ENCODE results near the gene ATG14. TPM values are rescaled to one million over a fixed set of nuclear protein-coding genes. Genes with fewer than 3 reads are reported as not detected.
"Not testable (repeated sequence)": the region's sequence is repeated elsewhere in the genome, so short reads cannot be mapped to it uniquely, and the experiment has no call there.

Gene ATG14
- total RNA-seq, 1 experiment from 2014 or later, result 12.6 TPM

- H3K36me3 ChIP-seq (ENCODE audit: insufficient read depth, low read length), result peaks cover 31% of the 10 kb centered on the region
- H3K27ac ChIP-seq (ENCODE audit: low read length), result no peak overlapping the region
- no peaks in the 10 kb centered on the region for H4K20me1 ChIP-seq (ENCODE audit: insufficient read depth, low read depth, low read length)
- H3K79me2 ChIP-seq (ENCODE audit: low read length), result peaks cover 89% of the 10 kb centered on the region
- no peak overlapping the region for H3K9ac ChIP-seq (ENCODE audit: low read length)
- peaks cover 35% of the 10 kb centered on the region for H3K4me1 ChIP-seq (ENCODE audit: low read length)
- no peaks in the 10 kb centered on the region for H3K9me2 ChIP-seq (replicated peaks; ENCODE audit: insufficient read depth, low read length)
- no peak overlapping the region for H3K4me2 ChIP-seq (ENCODE audit: low read depth, low read length, poor library complexity, severe bottlenecking)
- H3K4me3 ChIP-seq (ENCODE audit: low read length), result no peak overlapping the region
- DNase-seq, result no peak
- H3K9me3 ChIP-seq (ENCODE audit: low read length), result no peaks in the 10 kb centered on the region
- H2AFZ ChIP-seq (ENCODE audit: low read length), result no peak overlapping the region
- H3K27me3 ChIP-seq (ENCODE audit: low read length), result no peaks in the 10 kb centered on the region
Observed at GRCh38 chr14:55351111-55351510, 60.5 kb downstream of the ATG14 start.

DNA sequence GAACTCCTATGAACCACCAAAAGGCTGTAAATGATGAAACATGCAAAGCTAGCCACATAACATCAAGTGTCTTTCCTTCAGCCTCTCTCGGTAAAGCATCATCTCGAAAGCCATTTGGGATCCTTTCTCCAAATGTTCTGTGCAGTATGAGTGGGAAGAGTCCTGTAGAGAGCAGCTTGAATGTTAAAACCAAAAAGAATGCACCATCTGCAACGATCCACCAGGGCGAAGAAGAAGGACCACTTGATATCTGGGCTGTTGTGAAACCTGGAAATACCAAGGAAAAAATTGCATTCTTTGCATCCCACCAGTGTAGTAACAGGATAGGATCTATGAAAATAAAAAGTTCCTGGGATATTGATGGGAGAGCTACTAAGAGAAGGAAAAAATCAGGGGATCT lies 61.2 kb downstream of the ATG14 start:
- Histone ChIP-seq H3K9me2 (replicated peaks; ENCODE audit: insufficient read depth, low read length) (no peaks in the 10 kb centered on the region), H3K4me1 (ENCODE audit: low read length) (peaks cover 36% of the 10 kb centered on the region), H3K9ac (ENCODE audit: low read length) (no peak overlapping the region), H3K27me3 (ENCODE audit: low read length) (no peaks in the 10 kb centered on the region), H3K79me2 (ENCODE audit: low read length) (peaks cover 89% of the 10 kb centered on the region), H4K20me1 (ENCODE audit: insufficient read depth, low read depth, low read length) (no peaks in the 10 kb centered on the region), H3K4me3 (ENCODE audit: low read length) (no peak overlapping the region), H3K4me2 (ENCODE audit: low read depth, low read length, poor library complexity, severe bottlenecking) (no peak overlapping the region), H2AFZ (ENCODE audit: low read length) (no peak overlapping the region), H3K27ac (ENCODE audit: low read length) (no peak overlapping the region), H3K9me3 (ENCODE audit: low read length) (no peaks in the 10 kb centered on the region), H3K36me3 (ENCODE audit: insufficient read depth, low read length) (peaks cover 25% of the 10 kb centered on the region)
- no peak for DNase-seq

DNA sequence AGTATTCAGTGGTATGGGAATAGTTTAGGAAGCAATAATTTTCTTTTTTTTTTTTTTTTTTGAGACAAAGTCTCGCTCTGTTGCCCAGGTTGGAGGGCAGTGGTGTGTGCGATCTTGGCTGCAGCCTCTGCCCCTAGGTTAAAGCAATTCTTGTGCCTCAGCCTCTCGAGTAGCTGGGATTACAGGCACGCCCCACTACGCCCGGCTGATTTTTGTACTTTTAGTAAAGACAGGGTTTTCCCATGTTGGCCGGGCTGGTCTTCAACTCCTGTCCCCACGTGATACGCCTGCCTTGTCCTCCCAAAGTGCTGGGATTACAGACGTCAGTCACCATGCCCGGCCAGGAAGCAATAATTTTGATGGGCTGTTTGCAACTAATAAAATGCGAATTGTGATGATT lies 62.1 kb downstream of the ATG14 start:
- peaks cover 36% of the 10 kb centered on the region for H3K4me1 ChIP-seq (ENCODE audit: low read length)
- H3K9ac ChIP-seq (ENCODE audit: low read length), result no peak overlapping the region
- peaks cover 91% of the 10 kb centered on the region for H3K79me2 ChIP-seq (ENCODE audit: low read length)
- H3K27ac ChIP-seq (ENCODE audit: low read length), result peak overlapping the region; percentile 55
- H3K27me3 ChIP-seq (ENCODE audit: low read length), result no peaks in the 10 kb centered on the region
- no peaks in the 10 kb centered on the region for H4K20me1 ChIP-seq (ENCODE audit: insufficient read depth, low read depth, low read length)
- no peaks in the 10 kb centered on the region for H3K9me3 ChIP-seq (ENCODE audit: low read length)
- peak overlapping the region; percentile 58 for H3K4me2 ChIP-seq (ENCODE audit: low read depth, low read length, poor library complexity, severe bottlenecking)
- no peak overlapping the region for H2AFZ ChIP-seq (ENCODE audit: low read length)
- no peaks in the 10 kb centered on the region for H3K9me2 ChIP-seq (replicated peaks; ENCODE audit: insufficient read depth, low read length)
- peaks cover 18% of the 10 kb centered on the region; the same call in 1 of the 2 replicates for H3K36me3 ChIP-seq (ENCODE audit: insufficient read depth, low read length)
- no peak for DNase-seq
- no peak overlapping the region for H3K4me3 ChIP-seq (ENCODE audit: low read length)

- Histone ChIP-seq H4K20me1 (ENCODE audit: insufficient read depth, low read depth, low read length) (no peaks in the 10 kb centered on the region), H2AFZ (ENCODE audit: low read length) (no peak overlapping the region), H3K9me3 (ENCODE audit: low read length) (no peaks in the 10 kb centered on the region), H3K4me2 (ENCODE audit: low read depth, low read length, poor library complexity, severe bottlenecking) (peak overlapping the region; percentile 58), H3K27me3 (ENCODE audit: low read length) (no peaks in the 10 kb centered on the region), H3K79me2 (ENCODE audit: low read length) (peaks cover 92% of the 10 kb centered on the region), H3K4me1 (ENCODE audit: low read length) (peaks cover 36% of the 10 kb centered on the region), H3K9me2 (replicated peaks; ENCODE audit: insufficient read depth, low read length) (no peaks in the 10 kb centered on the region), H3K9ac (ENCODE audit: low read length) (peak overlapping the region; percentile 8), H3K4me3 (ENCODE audit: low read length) (peak overlapping the region; percentile 21; the same call in 1 of the 2 replicates), H3K36me3 (ENCODE audit: insufficient read depth, low read length) (peaks cover 18% of the 10 kb centered on the region; the same call in 1 of the 2 replicates), H3K27ac (ENCODE audit: low read length) (peak overlapping the region; percentile 55)
- DNase-seq, result peak; percentile 66
Observed at GRCh38 chr14:55348766-55349453, 62.7 kb downstream of the ATG14 start.

DNA sequence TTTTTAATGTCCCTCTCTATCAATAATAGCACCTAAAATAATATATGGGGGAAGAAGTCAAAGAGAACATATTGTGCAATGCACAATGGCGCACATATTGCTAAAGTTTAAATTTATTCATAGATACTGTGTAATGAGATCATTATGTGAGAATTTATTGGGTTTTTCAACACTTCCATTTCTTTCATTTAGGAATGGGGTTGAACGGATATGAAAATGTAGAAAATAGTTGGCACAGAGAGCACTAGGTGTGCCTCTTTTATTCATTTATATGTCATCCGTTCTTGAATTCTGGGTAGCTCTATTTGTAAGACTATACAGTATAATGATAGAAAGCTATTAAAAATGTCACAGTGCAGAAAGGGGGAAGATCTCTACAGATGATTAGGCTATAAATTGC lies 63.9 kb downstream of the ATG14 start:
- Histone ChIP-seq H3K4me1 (ENCODE audit: low read length) (peaks cover 36% of the 10 kb centered on the region), H3K27ac (ENCODE audit: low read length) (0 out of 2 replicates have a peak overlapping the region, but pooled peaks have one; percentile 9), H3K9me3 (ENCODE audit: low read length) (no peaks in the 10 kb centered on the region), H3K9ac (ENCODE audit: low read length) (no peak overlapping the region), H2AFZ (ENCODE audit: low read length) (no peak overlapping the region), H3K4me2 (ENCODE audit: low read depth, low read length, poor library complexity, severe bottlenecking) (no peak overlapping the region), H3K27me3 (ENCODE audit: low read length) (no peaks in the 10 kb centered on the region), H4K20me1 (ENCODE audit: insufficient read depth, low read depth, low read length) (no peaks in the 10 kb centered on the region), H3K9me2 (replicated peaks; ENCODE audit: insufficient read depth, low read length) (no peaks in the 10 kb centered on the region), H3K79me2 (ENCODE audit: low read length) (peaks cover 96% of the 10 kb centered on the region), H3K4me3 (ENCODE audit: low read length) (no peak overlapping the region), H3K36me3 (ENCODE audit: insufficient read depth, low read length) (peaks cover 18% of the 10 kb centered on the region; the same call in 1 of the 2 replicates)
- no peak for DNase-seq

GRCh38 chr14:55347040-55347439 lies 64.6 kb downstream of the ATG14 start:
- H3K27me3 ChIP-seq (ENCODE audit: low read length), result no peaks in the 10 kb centered on the region
- no peak overlapping the region for H3K9ac ChIP-seq (ENCODE audit: low read length)
- H3K4me1 ChIP-seq (ENCODE audit: low read length), result peaks cover 36% of the 10 kb centered on the region
- DNase-seq, result no peak
- H2AFZ ChIP-seq (ENCODE audit: low read length), result no peak overlapping the region
- no peak overlapping the region for H3K4me3 ChIP-seq (ENCODE audit: low read length)
- H3K9me3 ChIP-seq (ENCODE audit: low read length), result no peaks in the 10 kb centered on the region
- H3K36me3 ChIP-seq (ENCODE audit: insufficient read depth, low read length), result peaks cover 14% of the 10 kb centered on the region; the same call in 1 of the 2 replicates
- no peaks in the 10 kb centered on the region for H3K9me2 ChIP-seq (replicated peaks; ENCODE audit: insufficient read depth, low read length)
- no peak overlapping the region for H3K4me2 ChIP-seq (ENCODE audit: low read depth, low read length, poor library complexity, severe bottlenecking)
- 0 out of 2 replicates have a peak overlapping the region, but pooled peaks have one; percentile 9 for H3K27ac ChIP-seq (ENCODE audit: low read length)
- H3K79me2 ChIP-seq (ENCODE audit: low read length), result peaks cover 100% of the 10 kb centered on the region
- no peaks in the 10 kb centered on the region for H4K20me1 ChIP-seq (ENCODE audit: insufficient read depth, low read depth, low read length)

GRCh38 chr14:55344582-55345163 lies 67.0 kb downstream of the ATG14 start:
- H3K4me2 ChIP-seq (ENCODE audit: low read depth, low read length, poor library complexity, severe bottlenecking); H3K27me3 ChIP-seq (ENCODE audit: low read length); H3K27ac ChIP-seq (ENCODE audit: low read length); H2AFZ ChIP-seq (ENCODE audit: low read length); DNase-seq; H4K20me1 ChIP-seq (ENCODE audit: insufficient read depth, low read depth, low read length); H3K9ac ChIP-seq (ENCODE audit: low read length); H3K4me3 ChIP-seq (ENCODE audit: low read length); H3K9me3 ChIP-seq (ENCODE audit: low read length); H3K36me3 ChIP-seq (ENCODE audit: insufficient read depth, low read length); H3K9me2 ChIP-seq (replicated peaks; ENCODE audit: insufficient read depth, low read length): not testable (repeated sequence)
- peaks cover 100% of the 10 kb centered on the region for H3K79me2 ChIP-seq (ENCODE audit: low read length)
- peaks cover 52% of the 10 kb centered on the region for H3K4me1 ChIP-seq (ENCODE audit: low read length)

GRCh38 chr14:55341781-55342180 lies 69.8 kb downstream of the ATG14 start:
- no peaks in the 10 kb centered on the region for H3K36me3 ChIP-seq (ENCODE audit: insufficient read depth, low read length)
- H3K9me2 ChIP-seq (replicated peaks; ENCODE audit: insufficient read depth, low read length), result no peaks in the 10 kb centered on the region
- no peak overlapping the region for H3K9ac ChIP-seq (ENCODE audit: low read length)
- H3K27ac ChIP-seq (ENCODE audit: low read length), result no peak overlapping the region
- H4K20me1 ChIP-seq (ENCODE audit: insufficient read depth, low read depth, low read length), result no peaks in the 10 kb centered on the region
- peaks cover 98% of the 10 kb centered on the region for H3K79me2 ChIP-seq (ENCODE audit: low read length)
- H3K4me3 ChIP-seq (ENCODE audit: low read length), result no peak overlapping the region
- H3K27me3 ChIP-seq (ENCODE audit: low read length), result no peaks in the 10 kb centered on the region
- no peak overlapping the region for H3K4me2 ChIP-seq (ENCODE audit: low read depth, low read length, poor library complexity, severe bottlenecking)
- H3K9me3 ChIP-seq (ENCODE audit: low read length), result no peaks in the 10 kb centered on the region
- peaks cover 41% of the 10 kb centered on the region for H3K4me1 ChIP-seq (ENCODE audit: low read length)
- no peak overlapping the region for H2AFZ ChIP-seq (ENCODE audit: low read length)
- DNase-seq, result no peak

Data from Karpas-422 (cell line).